ENCODE data around the gene RDH12. TPM values are rescaled to one million over a fixed set of nuclear protein-coding genes. Genes with fewer than 3 reads are reported as not detected.

RDH12 gene
- total RNA-seq, 1 experiment from 2014 or later: 0.27 TPM

- intact Hi-C loops (cut with micrococcal nuclease): loop anchor here (2.0 to 5.0 kb wide), 2 partner anchors 36 to 139 kb away; partner anchors contain the start of gene RDH12
- no peak overlapping the region for H2AFZ ChIP-seq (ENCODE audit: low read depth, low read length, poor library complexity, severe bottlenecking)
- no peak for ATAC-seq
- H3K4me3 ChIP-seq (replicated peaks in 1 of 2; ENCODE audit: low read depth in 1 of 2, low read length in 2 of 2): no peak overlapping the region
- ChIA-PET POLR2A (no interaction called here), RAD21 (ENCODE audit: low non-redundant PET in 1 of 2, low total read pairs in 2 of 2, uncharacterized antibody in 2 of 2, unreplicated experiment in 2 of 2) (interaction anchor here (0.6 to 1.6 kb wide), 3 partner anchors 76 to 94 kb away, joined by 3 to 6 read pairs (median 3); no protein-coding TSS in a partner anchor), CTCF (interaction anchor here (0.9 to 4.9 kb wide), 5 partner anchors 39 to 239 kb away, joined by 3 to 77 read pairs (median 5); partner anchors contain the start of gene PIGH)
- no peaks in the 10 kb centered on the region for H3K9me2 ChIP-seq (ENCODE audit: insufficient read depth)
- H3K27me3 ChIP-seq (ENCODE audit: insufficient read depth, low read length): no peaks in the 10 kb centered on the region
- DNase-seq (ENCODE audit: low read depth, low spot score): no peak
- no peaks in the 10 kb centered on the region for H4K20me1 ChIP-seq (ENCODE audit: insufficient read depth)
- no peak overlapping the region for H3K27ac ChIP-seq (ENCODE audit: low read depth, low read length)
- H3K4me1 ChIP-seq (ENCODE audit: control insufficient read depth in 1 of 2, insufficient read depth in 2 of 2, low read length in 2 of 2): no peaks in the 10 kb centered on the region
- TF ChIP-seq SP1 (IDR thresholded peaks at IDR 0.05; ENCODE audit: low read depth) (no peak), CEBPB (IDR thresholded peaks at IDR 0.05; ENCODE audit: low read depth) (no peak), SRF (IDR thresholded peaks at IDR 0.05; ENCODE audit: low read depth) (no peak), FOSL1 (IDR thresholded peaks at IDR 0.05; ENCODE audit: low read depth) (no peak), EZH2phosphoT487 (IDR thresholded peaks at IDR 0.05; ENCODE audit: borderline replicate concordance) (no peak), RAD21 (IDR thresholded peaks at IDR 0.05; ENCODE audit: low read depth) (no peak), EGR1 (IDR thresholded peaks at IDR 0.05; ENCODE audit: low read depth) (no peak), JUND (IDR thresholded peaks at IDR 0.05) (no peak), ELF1 (IDR thresholded peaks at IDR 0.05; ENCODE audit: borderline replicate concordance, low read depth) (no peak), YY1 (IDR thresholded peaks at IDR 0.05; ENCODE audit: extremely low read depth, insufficient replicate concordance, low read depth, low read length) (no peak), MAX (IDR thresholded peaks at IDR 0.05) (no peak), POLR2A (IDR thresholded peaks at IDR 0.05; ENCODE audit: borderline replicate concordance, extremely low read depth, insufficient read depth, insufficient read length) (no peak), EZH2 (IDR thresholded peaks at IDR 0.05) (no peak), ZNF274 (IDR thresholded peaks at IDR 0.05; ENCODE audit: low read depth, low read length) (no peak), SIN3A (IDR thresholded peaks at IDR 0.05; ENCODE audit: low read depth) (no peak), CBX3 (IDR thresholded peaks at IDR 0.05; ENCODE audit: low read depth) (no peak), REST (IDR thresholded peaks at IDR 0.05; ENCODE audit: low read depth) (no peak)
- BruUV-seq (replicated peaks): no TSS peak
- no peaks in the 10 kb centered on the region for H3K36me3 ChIP-seq (ENCODE audit: control insufficient read depth in 1 of 2, insufficient read depth in 2 of 2, low read length in 2 of 2)
- no peak overlapping the region for H3K4me2 ChIP-seq (ENCODE audit: low read length)
- H3K9me3 ChIP-seq (ENCODE audit: control insufficient read depth in 1 of 2, insufficient read depth in 1 of 2, low read depth in 1 of 2, low read length in 2 of 2): no peaks in the 10 kb centered on the region
- H3K9ac ChIP-seq (ENCODE audit: low read length): no peak overlapping the region
- H3K79me2 ChIP-seq (ENCODE audit: insufficient read depth, low read length): peaks cover 48% of the 10 kb centered on the region
These were observed 35.8 kb upstream of the RDH12 start for GRCh38 chr14:67665868-67666267.
